GM23338 (cell line): ENCODE results near the gene STK36. TPM values are rescaled to one million over a fixed set of nuclear protein-coding genes. Genes with fewer than 3 reads are reported as not detected.
A peak's percentile ranks its signal among the peaks of the same experiment; 100 is the strongest.
"Not testable (repeated sequence)": the region's sequence is repeated elsewhere in the genome, so short reads cannot be mapped to it uniquely, and the experiment has no call there.

ENCODE experiments used
- ATAC-seq: fragments of 200-7000 bp; cut with Tn5 transposase; 3 replicates; pipeline ENCODE4 v1.9.1; 2020
- DNase-seq: peaks from one replicate; pipeline ENCODE4 v3.0.0-alpha.2; 2015; ENCODE audit warnings: low spot score
- H2AFZ ChIP-seq: fragments of 200-600 bp; sonication (generic); 2 replicates; pipeline ENCODE4 v1.8.0; 2016; ENCODE audit warnings: antibody characterized with exemption, mild to moderate bottlenecking, moderate library complexity
- H3F3A ChIP-seq: fragments of 200-600 bp; sonication (generic); replicated peaks from 2 replicates; pipeline ENCODE4 v1.8.0; 2017; ENCODE audit warnings: antibody characterized with exemption, mixed run types, low read depth
- H3K27ac ChIP-seq: fragments of 200-600 bp; sonication (generic); 2 replicates; pipeline ENCODE4 v1.6.1; 2016; ENCODE audit warnings: low read depth
- H3K27me3 ChIP-seq: fragments of 200-600 bp; sonication (generic); 2 replicates; pipeline ENCODE4 v1.8.0; 2016; ENCODE audit warnings: mild to moderate bottlenecking, mixed run types, moderate library complexity; ENCODE audit not compliant: insufficient read depth
- H3K36me3 ChIP-seq: fragments of 200-600 bp; sonication (generic); 2 replicates; pipeline ENCODE4 v1.8.0; 2016; ENCODE audit warnings: mild to moderate bottlenecking; ENCODE audit not compliant: insufficient read depth
- H3K4me1 ChIP-seq: fragments of 200-600 bp; sonication (generic); 2 replicates; pipeline ENCODE4 v1.8.0; 2016; ENCODE audit warnings: mild to moderate bottlenecking, moderate library complexity; ENCODE audit not compliant: insufficient read depth
- H3K4me2 ChIP-seq: fragments of 200-600 bp; sonication (generic); 2 replicates; pipeline ENCODE4 v1.7.1; 2017; ENCODE audit warnings: mixed run types
- H3K4me3 ChIP-seq: fragments of 200-600 bp; sonication (generic); 2 replicates; pipeline ENCODE4 v1.6.1; 2016; ENCODE audit warnings: mixed run types
- H3K79me2 ChIP-seq: fragments of 200-600 bp; sonication (generic); replicated peaks from 2 replicates; pipeline ENCODE4 v1.8.0; 2017; ENCODE audit warnings: mild to moderate bottlenecking; ENCODE audit not compliant: insufficient read depth
- H3K9me2 ChIP-seq: fragments of 200-600 bp; sonication (generic); 2 replicates; pipeline ENCODE4 v1.8.0; 2017; ENCODE audit not compliant: insufficient read depth
- H4K20me1 ChIP-seq: fragments of 200-600 bp; sonication (generic); replicated peaks from 2 replicates; pipeline ENCODE4 v1.8.0; 2017; ENCODE audit warnings: mild to moderate bottlenecking; ENCODE audit not compliant: insufficient read depth
- H3K27ac Mint-ChIP-seq: 2 replicates; pipeline ENCODE4 v1.8.0; 2020; ENCODE audit warnings: inconsistent platforms, mild to moderate bottlenecking, moderate library complexity, mixed read lengths
- H3K27me3 Mint-ChIP-seq: 3 replicates; pipeline ENCODE4 v1.8.0; 2022; ENCODE audit warnings: low read depth, mild to moderate bottlenecking, moderate library complexity, mixed read lengths, inconsistent platforms; ENCODE audit not compliant: insufficient read depth, poor library complexity
- H3K36me3 Mint-ChIP-seq: 3 replicates; pipeline ENCODE4 v1.8.0; 2021; ENCODE audit warnings: low read depth, mild to moderate bottlenecking, inconsistent platforms, moderate library complexity, mixed read lengths
- H3K4me1 Mint-ChIP-seq: 3 replicates; pipeline ENCODE4 v1.8.0; 2020; ENCODE audit warnings: mild to moderate bottlenecking, inconsistent platforms, mixed read lengths
- H3K4me3 Mint-ChIP-seq: 3 replicates; pipeline ENCODE4 v1.8.0; 2021; ENCODE audit warnings: moderate library complexity, mild to moderate bottlenecking, inconsistent platforms, mixed read lengths
- H3K9me3 Mint-ChIP-seq: 3 replicates; pipeline ENCODE4 v1.8.0; 2020; ENCODE audit warnings: moderate library complexity, mild to moderate bottlenecking, inconsistent platforms, mixed read lengths
- CREB1 ChIP-seq: fragments of 250-450 bp; sonication (Bioruptor Pico); IDR thresholded peaks from 2 replicates; pipeline ENCODE4 v1.5.0; 2020; ENCODE audit warnings: low read depth, mild to moderate bottlenecking, moderate library complexity
- CTCF ChIP-seq, 2 experiments: fragments of 200-600 bp in 1 of 2; sonication (generic) in 1 of 2; conservative IDR thresholded peaks; 2 replicates each; pipeline versions ENCODE4 v1.5.1 to v1.6.1; 2016 to 2017; ENCODE audit warnings: antibody characterized with exemption in 2 of 2, low read depth in 2 of 2, mild to moderate bottlenecking in 2 of 2, moderate library complexity in 1 of 2
- ETS1 ChIP-seq: IDR thresholded peaks from 2 replicates; pipeline ENCODE4 v1.6.1; 2016; ENCODE audit warnings: antibody characterized with exemption
- EZH2 ChIP-seq: fragments of 200-600 bp; sonication (generic); IDR thresholded peaks from one replicate; pipeline ENCODE4 v1.8.0; 2017; ENCODE audit warnings: antibody characterized with exemption, mild to moderate bottlenecking, low read depth; ENCODE audit not compliant: unreplicated experiment
- EZH2phosphoT487 ChIP-seq: fragments of 200-600 bp; sonication (generic); IDR thresholded peaks from one replicate; pipeline ENCODE4 v1.8.1; 2018; ENCODE audit warnings: antibody characterized with exemption; ENCODE audit not compliant: unreplicated experiment
- JUNB ChIP-seq: IDR thresholded peaks from one replicate; pipeline ENCODE4 v1.6.1; 2016; ENCODE audit warnings: antibody characterized with exemption; ENCODE audit not compliant: unreplicated experiment
- NANOG ChIP-seq: IDR thresholded peaks from 2 replicates; pipeline ENCODE4 v1.6.1; 2016; ENCODE audit warnings: antibody characterized with exemption, borderline replicate concordance
- POLR2AphosphoS5 ChIP-seq: IDR thresholded peaks from 2 replicates; pipeline ENCODE4 v1.6.1; 2016; ENCODE audit warnings: antibody characterized with exemption, low read depth
- STAT1 ChIP-seq: IDR thresholded peaks from one replicate; pipeline ENCODE4 v1.6.1; 2016; ENCODE audit warnings: antibody characterized with exemption; ENCODE audit not compliant: unreplicated experiment
- ZNF114 ChIP-seq: fragments of 250-450 bp; sonication (Bioruptor Pico); IDR thresholded peaks from 2 replicates; pipeline ENCODE4 v1.5.0; 2020; ENCODE audit warnings: mild to moderate bottlenecking, moderate library complexity
- ZNF331 ChIP-seq: fragments of 250-450 bp; sonication (Bioruptor Pico); IDR thresholded peaks from 2 replicates; pipeline ENCODE4 v1.5.0; 2020; ENCODE audit warnings: low read depth, mild to moderate bottlenecking, moderate library complexity
- polyA plus RNA-seq: library from polyadenylated mRNA; unstranded; fragments of >200 nt; fragmentation: Nextera tagmentation; extraction: Ambion mirVana; gene quantifications from 2 replicates; pipeline ENCODE4 v1.2.1, GENCODE V29; 2016
- total RNA-seq: library from RNA; depleted of rRNA; stranded (reverse); fragments of >200 nt; shearing (Covaris generic); gene quantifications from 2 replicates; pipeline ENCODE4 v1.2.3, GENCODE V29; 2014

The STK36 gene
- total and polyA plus RNA-seq, 2 experiments from 2014 or later = 21.2 to 26.3 TPM

DNA sequence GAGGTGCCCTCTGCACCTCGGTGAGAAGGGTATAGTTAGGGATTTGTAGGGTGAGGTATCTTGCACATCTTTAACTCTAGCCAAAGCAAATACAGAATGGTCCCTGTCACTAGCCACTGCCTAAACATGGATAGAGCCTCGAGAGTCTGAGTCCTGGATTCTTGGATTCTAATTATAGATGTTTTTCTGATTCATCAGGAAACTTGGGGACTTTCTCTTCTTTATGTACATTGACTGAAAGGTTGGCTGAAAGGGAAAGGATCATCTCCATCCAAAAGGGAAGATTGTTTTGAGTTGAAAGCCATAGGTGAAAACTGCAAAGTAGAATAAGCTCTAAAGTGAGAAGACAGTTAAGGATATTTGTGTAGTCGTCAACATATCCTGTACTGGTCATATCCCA, 8.2 kb downstream of the STK36 start (continued):
- no peak for TF ChIP-seq NANOG
- TF ChIP-seq ZNF331 (CRISPR knock-in tag) = no peak
- TF ChIP-seq POLR2AphosphoS5 = no peak
- no peak for TF ChIP-seq CREB1
- no peak for TF ChIP-seq STAT1
- TF ChIP-seq EZH2 = no peak
- TF ChIP-seq CTCF (conservative IDR thresholded peaks at IDR 0.05; ENCODE audit: low read depth in 2 of 2) = no peak
- TF ChIP-seq EZH2phosphoT487 = no peak
- TF ChIP-seq JUNB = no peak

- not testable (repeated sequence) for H2AFZ ChIP-seq, H3K4me1 ChIP-seq, H3K4me1 Mint-ChIP-seq, H3K27ac ChIP-seq, H3K27me3 ChIP-seq, H3K79me2 ChIP-seq, H3K9me3 Mint-ChIP-seq, H3K9me2 ChIP-seq, H3K4me3 Mint-ChIP-seq, H3F3A ChIP-seq, H4K20me1 ChIP-seq, H3K27ac Mint-ChIP-seq, H3K4me3 ChIP-seq, H3K4me2 ChIP-seq, H3K27me3 Mint-ChIP-seq
- DNase-seq (peak; percentile 90), ATAC-seq (peak; percentile 99)
- H3K36me3 ChIP-seq = peaks cover 17% of the 10 kb centered on the region; the same call in 1 of the 2 replicates
- H3K36me3 Mint-ChIP-seq = peaks cover 28% of the 10 kb centered on the region
- 0 out of 2 replicates have a peak, but pooled peaks have one; percentile 6 for TF ChIP-seq CREB1
- TF ChIP-seq CTCF (conservative IDR thresholded peaks at IDR 0.05; ENCODE audit: low read depth in 2 of 2) = peak; percentile 86 to 91
Observed at GRCh38 chr2:218687400-218688060, 15.6 kb downstream of the STK36 start.

- no peaks in the 10 kb centered on the region for H3K9me2 ChIP-seq
- no peaks in the 10 kb centered on the region for H3F3A ChIP-seq
- H3K4me3 ChIP-seq = no peak overlapping the region
- peaks cover 17% of the 10 kb centered on the region; the same call in 1 of the 2 replicates for H3K36me3 ChIP-seq
- ATAC-seq (no peak), DNase-seq (no peak)
- H3K27me3 ChIP-seq = no peaks in the 10 kb centered on the region
- H3K36me3 Mint-ChIP-seq = peaks cover 25% of the 10 kb centered on the region
- no peak overlapping the region for H3K27ac ChIP-seq
- H3K79me2 ChIP-seq = no peaks in the 10 kb centered on the region
- H3K4me3 Mint-ChIP-seq = no peak overlapping the region
- H3K4me2 ChIP-seq = no peak overlapping the region
- no peak overlapping the region for H3K27ac Mint-ChIP-seq
- TF ChIP-seq ETS1 = no peak
- TF ChIP-seq ZNF114 = no peak
- no peak for TF ChIP-seq EZH2
- no peaks in the 10 kb centered on the region; the same call in none of the 2 replicates for H4K20me1 ChIP-seq
- no peaks in the 10 kb centered on the region; the same call in 2 of the 3 replicates for H3K9me3 Mint-ChIP-seq
- no peaks in the 10 kb centered on the region for H3K4me1 Mint-ChIP-seq
- no peaks in the 10 kb centered on the region for H3K4me1 ChIP-seq
- peaks cover 4% of the 10 kb centered on the region for H3K27me3 Mint-ChIP-seq
- H2AFZ ChIP-seq = no peak overlapping the region
Observed at GRCh38 chr2:218691234-218691633, 19.3 kb downstream of the STK36 start.
